Esophagus muscularis mucosa (tissue), 4 donors: ENCODE data around the gene ZNF446.

ENCODE experiments used
- EP300 ChIP-seq: sonication (generic); formaldehyde crosslinking; IDR thresholded peaks from one replicate; pipeline ENCODE4 v1.6.1; 2017; ENCODE audit warnings: antibody characterized with exemption
- POLR2A ChIP-seq: fragments of 450-650 bp; IDR thresholded peaks from one replicate; pipeline ENCODE4 v1.6.1; 2017; ENCODE audit warnings: antibody characterized with exemption, moderate library complexity, mild to moderate bottlenecking, low read depth
- TF ChIP-seq, protein P1 (sequence below), 3 experiments: fragments of 200-600 bp in 2 of 3; fragments of 450-650 bp in 1 of 3; sonication (generic) in 2 of 3; IDR thresholded peaks; one replicate each; pipeline ENCODE4 v1.5.1; 2017 to 2019; ENCODE audit warnings: antibody characterized with exemption in 3 of 3, mild to moderate bottlenecking in 2 of 3, moderate library complexity in 1 of 3

DNA sequence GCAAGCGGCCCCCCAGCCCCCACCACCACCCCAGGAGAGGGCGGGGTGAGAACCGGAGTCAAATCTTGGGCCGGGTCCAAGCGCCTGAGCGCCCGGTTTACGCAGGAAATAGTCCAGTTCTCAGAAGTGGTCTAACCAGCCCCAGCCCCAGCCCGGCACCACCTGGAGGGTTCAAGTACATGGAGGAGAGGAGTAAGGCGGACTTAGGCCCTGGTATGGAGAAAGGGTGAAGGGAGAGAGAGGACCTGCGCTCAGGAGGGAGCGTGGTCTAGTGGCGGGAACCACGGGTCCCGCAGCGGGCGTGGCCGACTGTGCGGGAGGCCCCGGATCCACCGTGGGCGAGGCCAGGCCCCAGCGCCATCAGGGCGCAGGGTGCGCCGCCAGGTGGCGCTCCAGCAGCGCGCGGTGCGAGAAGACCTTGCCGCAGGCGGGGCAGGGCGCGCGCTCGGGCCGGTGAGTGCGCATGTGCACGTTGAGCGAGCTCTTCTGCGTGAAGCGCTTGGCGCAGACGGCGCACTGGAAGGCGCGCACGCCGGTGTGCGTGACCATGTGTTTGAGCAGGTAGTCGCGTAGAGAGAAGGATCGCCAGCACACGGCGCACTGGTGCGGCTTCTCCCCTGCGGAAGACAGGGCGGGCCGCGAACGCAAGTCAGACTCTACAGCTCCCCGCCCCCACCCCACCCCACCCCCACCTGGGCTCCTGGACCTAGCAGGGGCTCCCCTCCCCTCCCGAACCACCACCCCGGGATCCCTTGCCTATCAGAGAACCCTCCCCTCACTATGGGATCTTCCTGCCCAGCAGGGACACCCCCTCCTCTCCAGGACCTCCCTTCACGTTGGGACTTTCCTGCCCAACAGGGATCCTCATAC is 37.8 kb downstream of the ZNF446 start:
- TF ChIP-seq, protein P1, sequence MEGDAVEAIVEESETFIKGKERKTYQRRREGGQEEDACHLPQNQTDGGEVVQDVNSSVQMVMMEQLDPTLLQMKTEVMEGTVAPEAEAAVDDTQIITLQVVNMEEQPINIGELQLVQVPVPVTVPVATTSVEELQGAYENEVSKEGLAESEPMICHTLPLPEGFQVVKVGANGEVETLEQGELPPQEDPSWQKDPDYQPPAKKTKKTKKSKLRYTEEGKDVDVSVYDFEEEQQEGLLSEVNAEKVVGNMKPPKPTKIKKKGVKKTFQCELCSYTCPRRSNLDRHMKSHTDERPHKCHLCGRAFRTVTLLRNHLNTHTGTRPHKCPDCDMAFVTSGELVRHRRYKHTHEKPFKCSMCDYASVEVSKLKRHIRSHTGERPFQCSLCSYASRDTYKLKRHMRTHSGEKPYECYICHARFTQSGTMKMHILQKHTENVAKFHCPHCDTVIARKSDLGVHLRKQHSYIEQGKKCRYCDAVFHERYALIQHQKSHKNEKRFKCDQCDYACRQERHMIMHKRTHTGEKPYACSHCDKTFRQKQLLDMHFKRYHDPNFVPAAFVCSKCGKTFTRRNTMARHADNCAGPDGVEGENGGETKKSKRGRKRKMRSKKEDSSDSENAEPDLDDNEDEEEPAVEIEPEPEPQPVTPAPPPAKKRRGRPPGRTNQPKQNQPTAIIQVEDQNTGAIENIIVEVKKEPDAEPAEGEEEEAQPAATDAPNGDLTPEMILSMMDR (IDR thresholded peaks at IDR 0.05) = peak in 2 of 3 experiments; percentile 95 to 96
- TF ChIP-seq EP300 = no peak
- TF ChIP-seq POLR2A = no peak
